ENCODE results near the gene NOC2L. TPM values are rescaled to one million over a fixed set of nuclear protein-coding genes. Genes with fewer than 3 reads are reported as not detected.

Gene NOC2L
- total RNA-seq, result 46.5 TPM
- long read RNA-seq, transcript NOC2L-201 (19 exons, 2,790 nt), result major isoform, 132 of 269 reads
- long read RNA-seq, transcript NOC2L-202 (2 exons, 878 nt), result minor isoform, 11 of 269 reads
- long read RNA-seq, partial matches to known transcripts, result 39 of 269 reads
- long read RNA-seq, other reads (novel, unspliced or antisense), result 87 of 269 reads

DNA sequence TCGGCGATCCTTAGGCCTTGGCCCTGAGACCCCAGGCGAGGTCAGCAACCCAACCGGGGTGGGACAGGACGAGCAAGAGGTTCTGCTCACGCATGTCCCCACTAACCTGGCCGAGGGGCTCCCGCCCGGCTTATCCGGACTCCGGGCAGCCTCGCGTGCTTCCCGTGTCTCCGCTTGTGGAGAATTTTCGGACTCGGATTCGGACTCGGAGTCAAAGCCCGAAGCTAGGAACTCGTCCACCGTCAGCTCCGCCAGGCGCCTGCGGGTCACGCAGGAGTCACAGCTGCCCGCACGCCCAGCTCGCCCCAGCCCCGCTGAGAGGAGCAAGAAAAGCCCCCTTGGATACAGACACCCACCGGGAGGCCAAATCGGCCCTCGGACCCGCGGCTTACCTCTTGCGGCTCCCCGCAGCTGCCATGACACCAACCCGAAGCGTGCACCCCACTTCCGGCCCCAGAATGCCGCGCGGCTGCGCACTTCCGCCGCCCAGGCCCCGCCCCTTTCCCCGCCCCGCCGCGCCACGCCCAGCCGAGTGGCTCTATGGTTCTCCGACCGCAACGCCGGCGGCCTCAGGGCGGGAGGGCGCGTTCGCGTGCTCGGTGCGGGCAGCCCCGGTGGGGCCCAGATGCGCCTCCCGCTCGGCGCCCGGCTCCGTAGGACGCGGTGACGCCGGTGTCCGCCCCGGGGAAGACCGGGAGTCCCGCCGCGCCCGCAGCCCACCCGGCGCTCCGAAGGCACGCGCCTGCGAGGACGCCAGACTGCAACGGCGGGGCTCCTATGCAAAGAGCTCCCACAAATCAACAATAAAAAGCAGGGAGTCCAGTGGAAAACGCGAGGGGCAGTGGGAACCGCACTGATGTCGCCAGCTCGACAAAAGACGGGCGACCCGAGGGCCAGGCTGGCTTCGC, at the start of gene NOC2L:
NOC2L (minus strand) TSS at position 434 of the 908 bp plus-strand sequence; CDS start at position 418, 16 bp downstream.
- peak within 1 kb of the TSS; percentile 73 for H3K27ac ChIP-seq
- DNase-seq (peak; percentile 94), ATAC-seq (peak; percentile 96)
- TF ChIP-seq, protein P1, sequence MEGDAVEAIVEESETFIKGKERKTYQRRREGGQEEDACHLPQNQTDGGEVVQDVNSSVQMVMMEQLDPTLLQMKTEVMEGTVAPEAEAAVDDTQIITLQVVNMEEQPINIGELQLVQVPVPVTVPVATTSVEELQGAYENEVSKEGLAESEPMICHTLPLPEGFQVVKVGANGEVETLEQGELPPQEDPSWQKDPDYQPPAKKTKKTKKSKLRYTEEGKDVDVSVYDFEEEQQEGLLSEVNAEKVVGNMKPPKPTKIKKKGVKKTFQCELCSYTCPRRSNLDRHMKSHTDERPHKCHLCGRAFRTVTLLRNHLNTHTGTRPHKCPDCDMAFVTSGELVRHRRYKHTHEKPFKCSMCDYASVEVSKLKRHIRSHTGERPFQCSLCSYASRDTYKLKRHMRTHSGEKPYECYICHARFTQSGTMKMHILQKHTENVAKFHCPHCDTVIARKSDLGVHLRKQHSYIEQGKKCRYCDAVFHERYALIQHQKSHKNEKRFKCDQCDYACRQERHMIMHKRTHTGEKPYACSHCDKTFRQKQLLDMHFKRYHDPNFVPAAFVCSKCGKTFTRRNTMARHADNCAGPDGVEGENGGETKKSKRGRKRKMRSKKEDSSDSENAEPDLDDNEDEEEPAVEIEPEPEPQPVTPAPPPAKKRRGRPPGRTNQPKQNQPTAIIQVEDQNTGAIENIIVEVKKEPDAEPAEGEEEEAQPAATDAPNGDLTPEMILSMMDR (IDR thresholded peaks at IDR 0.05), result no peak
- H3K27me3 ChIP-seq (ENCODE audit: low read depth), result no peaks in the 10 kb centered on the region
- H3K4me1 ChIP-seq, result peaks cover 25% of the 10 kb centered on the region
- H3K9me3 ChIP-seq, result no peaks in the 10 kb centered on the region
- peak within 1 kb of the TSS; percentile 96 for H3K4me3 ChIP-seq
- peaks cover 36% of the 10 kb centered on the region for H3K36me3 ChIP-seq
- intact Hi-C loops (cut with DNase I), result no loop called here

DNA sequence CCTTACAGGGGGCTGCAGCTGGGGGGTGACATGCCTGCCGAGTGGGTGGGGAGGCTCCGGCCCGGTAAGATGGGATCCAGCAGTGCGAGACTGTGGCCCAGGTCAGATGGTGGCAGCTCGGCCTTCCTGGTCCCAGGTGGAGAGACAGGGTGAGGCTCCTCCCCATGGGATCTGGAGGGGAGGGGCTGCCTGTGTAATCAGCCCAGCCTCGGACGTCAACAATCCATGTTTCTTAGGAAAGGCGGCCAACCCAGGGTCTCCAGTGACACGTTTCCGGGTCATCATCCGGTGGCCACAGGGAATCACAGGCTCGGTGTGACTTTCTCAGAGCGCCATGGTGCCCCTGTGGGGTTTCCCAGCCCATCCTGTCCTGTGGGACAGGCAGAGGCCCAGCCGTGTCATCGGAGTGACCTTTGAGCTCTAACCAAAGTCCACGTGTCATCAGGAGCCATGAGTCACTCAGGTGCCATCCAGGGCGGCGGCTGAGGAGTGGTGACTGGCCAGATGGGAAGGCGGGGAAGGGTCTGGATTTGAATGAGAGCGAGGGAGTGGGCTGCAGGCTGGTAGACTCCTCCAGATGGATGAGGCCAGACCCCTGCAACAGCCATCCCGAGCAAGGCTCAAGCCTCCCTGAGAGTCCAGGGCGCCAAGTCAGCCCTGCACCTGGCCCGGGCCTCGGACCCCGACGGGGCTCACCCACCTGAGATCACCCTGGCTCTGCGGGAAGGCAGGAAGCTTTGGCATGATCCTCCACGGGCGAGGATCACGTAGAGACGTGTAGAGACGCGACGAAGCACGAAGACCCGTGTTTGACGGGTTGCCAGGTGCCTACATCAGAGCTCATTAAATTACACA, 47.5 kb upstream of the NOC2L start:
- Histone ChIP-seq H3K4me3 (no peak overlapping the region), H3K36me3 (no peaks in the 10 kb centered on the region), H3K27ac (no peak overlapping the region), H3K4me1 (peaks cover 24% of the 10 kb centered on the region), H3K9me3 (no peaks in the 10 kb centered on the region), H3K27me3 (ENCODE audit: low read depth) (peaks cover 10% of the 10 kb centered on the region)
- ATAC-seq (no peak), DNase-seq (peak; percentile 44)
- intact Hi-C loops (cut with DNase I), result no loop called here
- TF ChIP-seq, protein P1 (IDR thresholded peaks at IDR 0.05), result no peak

DNA sequence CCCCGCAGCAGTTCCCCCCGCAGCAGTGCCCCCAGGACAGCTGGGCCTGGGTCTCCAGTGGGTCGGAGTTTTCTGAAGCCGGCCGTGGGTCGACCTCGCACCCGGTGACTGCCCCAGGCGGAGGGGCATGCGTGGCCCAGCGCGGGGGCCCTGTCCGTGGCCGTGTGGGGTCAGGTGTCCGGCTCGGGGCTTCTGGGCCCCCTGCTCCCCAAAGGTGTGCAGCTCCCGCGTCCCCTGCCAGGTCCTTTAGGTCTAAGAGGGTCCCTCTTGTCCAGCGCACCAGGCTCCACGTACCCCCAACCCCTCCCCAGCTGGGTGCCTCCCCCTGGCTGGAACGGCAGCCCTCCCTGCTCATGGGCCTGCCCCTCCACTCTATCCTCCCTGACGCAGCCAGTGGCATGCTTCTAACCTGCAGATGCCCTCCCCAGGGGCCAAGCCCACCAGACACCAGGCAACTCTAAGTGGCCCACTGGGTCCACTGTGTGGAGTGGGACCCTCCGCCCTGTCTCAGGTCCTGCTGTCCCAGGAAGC, 46.8 kb upstream of the NOC2L start:
- Histone ChIP-seq H3K4me1 (peaks cover 31% of the 10 kb centered on the region), H3K27ac (no peak overlapping the region), H3K27me3 (ENCODE audit: low read depth) (peaks cover 16% of the 10 kb centered on the region), H3K36me3 (no peaks in the 10 kb centered on the region), H3K9me3 (no peaks in the 10 kb centered on the region), H3K4me3 (no peak overlapping the region)
- intact Hi-C loops (cut with DNase I), result no loop called here
- ATAC-seq (no peak), DNase-seq (no peak)
- TF ChIP-seq, protein P1 (IDR thresholded peaks at IDR 0.05), result no peak

DNA sequence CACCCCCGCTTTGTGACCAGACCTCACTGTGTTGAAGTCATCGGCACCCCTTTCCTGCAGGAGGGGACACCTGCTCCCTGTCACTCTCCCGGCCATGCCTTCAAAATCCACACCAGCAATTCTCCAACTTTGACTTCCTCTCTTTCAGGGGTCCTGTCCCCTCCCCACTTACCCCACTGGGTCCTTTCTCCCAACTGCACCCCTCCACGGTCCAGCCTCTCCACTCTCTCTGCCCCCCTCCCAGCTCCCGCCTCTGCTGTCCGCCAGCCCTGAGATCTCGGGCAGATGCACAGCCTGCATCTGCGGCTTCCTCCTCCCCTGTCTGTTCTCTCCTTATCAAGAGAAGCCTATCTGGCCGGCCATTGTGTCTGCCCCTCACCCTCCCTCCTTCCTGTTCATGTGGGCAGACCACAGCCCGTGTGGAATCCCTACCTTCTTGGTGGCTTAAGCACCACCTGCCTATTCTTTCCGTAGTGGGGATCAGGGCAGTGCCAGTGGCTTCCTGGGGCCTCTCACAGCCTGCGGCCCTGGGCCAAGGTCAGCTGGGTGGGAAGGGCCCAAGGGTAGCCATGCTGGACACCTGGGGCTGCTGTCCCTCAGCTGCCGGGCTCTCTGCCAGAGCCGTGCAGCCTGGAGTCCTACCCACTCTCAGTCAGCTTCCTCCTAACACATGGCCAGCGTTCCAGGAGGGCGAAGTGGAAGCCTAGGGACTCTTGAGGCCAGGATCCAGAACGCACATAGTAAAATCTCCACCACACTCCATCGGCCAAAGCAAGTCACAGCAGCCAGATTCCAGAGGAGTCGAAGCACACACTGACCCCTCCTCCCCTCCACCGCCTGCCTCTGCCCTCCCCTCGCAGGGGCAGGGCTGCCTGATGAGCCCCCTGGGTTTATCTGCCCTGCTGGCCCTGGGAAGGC, 46.0 kb upstream of the NOC2L start:
- H3K27ac ChIP-seq, result no peak overlapping the region
- TF ChIP-seq, protein P1 (IDR thresholded peaks at IDR 0.05), result no peak
- DNase-seq (peak; percentile 71), ATAC-seq (peak; percentile 45 to 60)
- H3K9me3 ChIP-seq, result no peaks in the 10 kb centered on the region
- no peak overlapping the region for H3K4me3 ChIP-seq
- H3K36me3 ChIP-seq, result no peaks in the 10 kb centered on the region
- intact Hi-C loops (cut with DNase I), result no loop called here
- peaks cover 24% of the 10 kb centered on the region for H3K27me3 ChIP-seq (ENCODE audit: low read depth)
- H3K4me1 ChIP-seq, result peaks cover 37% of the 10 kb centered on the region
